NCI-H226 (cell line): ENCODE results near the gene PDCD5.
A peak's percentile ranks its signal among the peaks of the same experiment; 100 is the strongest.
"Not testable (repeated sequence)": the region's sequence is repeated elsewhere in the genome, so short reads cannot be mapped to it uniquely, and the experiment has no call there.

Experiments
- DNase-seq: peaks from one replicate; pipeline ENCODE4 v3.0.0-alpha.2; 2015

PDCD5 gene

DNA sequence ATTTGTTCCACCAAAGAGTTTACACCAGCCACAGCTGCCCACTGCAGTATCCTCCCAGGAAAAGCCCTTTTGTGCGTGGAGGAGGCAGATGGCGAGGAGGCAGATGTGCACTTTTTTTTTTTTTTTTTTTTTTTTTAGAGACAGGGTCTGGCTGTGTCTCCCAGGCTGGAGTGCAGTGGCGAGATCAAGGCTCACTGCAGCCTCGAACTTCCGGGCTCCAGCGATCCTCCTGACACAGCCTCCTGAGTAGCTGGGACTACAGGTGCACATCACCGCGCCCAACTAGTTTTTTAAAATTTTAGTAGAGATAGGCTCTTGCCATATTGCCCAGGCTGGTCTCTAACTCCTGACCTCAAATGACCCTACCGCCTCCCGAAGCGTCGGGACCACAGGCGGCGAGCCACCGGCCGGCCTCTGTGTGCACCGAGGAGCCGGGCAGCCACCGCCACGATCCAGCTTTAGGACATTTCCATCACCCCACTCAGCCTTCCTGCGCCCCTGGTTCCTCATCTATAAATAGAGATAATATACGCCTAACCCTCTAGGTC, 563 bp upstream of the PDCD5 start:
- no peak for DNase-seq

DNA sequence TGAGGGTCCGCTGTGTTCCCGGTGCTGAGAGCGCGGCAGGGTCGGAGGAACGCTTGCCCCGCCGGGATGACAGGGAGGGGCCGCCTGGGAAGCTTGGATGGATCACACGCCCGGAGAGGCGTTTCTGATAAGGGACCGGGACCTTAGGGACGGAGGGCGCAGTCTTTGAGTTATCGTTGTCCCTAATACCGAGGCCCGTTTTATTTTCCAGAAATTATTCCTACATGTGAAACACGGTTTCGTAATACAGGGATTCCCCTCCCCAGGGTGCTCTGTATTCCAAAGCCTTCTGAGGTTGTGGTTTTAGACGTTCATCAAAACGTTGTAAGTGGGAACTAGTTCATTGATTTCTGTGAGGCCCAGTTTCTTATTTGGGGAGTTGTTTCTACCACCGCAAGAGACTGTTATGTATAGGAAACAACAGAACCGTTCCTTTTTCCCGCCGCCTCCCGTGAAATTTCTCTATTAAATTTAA, 752 bp downstream of the PDCD5 start:
- DNase-seq: peak; percentile 37

DNA sequence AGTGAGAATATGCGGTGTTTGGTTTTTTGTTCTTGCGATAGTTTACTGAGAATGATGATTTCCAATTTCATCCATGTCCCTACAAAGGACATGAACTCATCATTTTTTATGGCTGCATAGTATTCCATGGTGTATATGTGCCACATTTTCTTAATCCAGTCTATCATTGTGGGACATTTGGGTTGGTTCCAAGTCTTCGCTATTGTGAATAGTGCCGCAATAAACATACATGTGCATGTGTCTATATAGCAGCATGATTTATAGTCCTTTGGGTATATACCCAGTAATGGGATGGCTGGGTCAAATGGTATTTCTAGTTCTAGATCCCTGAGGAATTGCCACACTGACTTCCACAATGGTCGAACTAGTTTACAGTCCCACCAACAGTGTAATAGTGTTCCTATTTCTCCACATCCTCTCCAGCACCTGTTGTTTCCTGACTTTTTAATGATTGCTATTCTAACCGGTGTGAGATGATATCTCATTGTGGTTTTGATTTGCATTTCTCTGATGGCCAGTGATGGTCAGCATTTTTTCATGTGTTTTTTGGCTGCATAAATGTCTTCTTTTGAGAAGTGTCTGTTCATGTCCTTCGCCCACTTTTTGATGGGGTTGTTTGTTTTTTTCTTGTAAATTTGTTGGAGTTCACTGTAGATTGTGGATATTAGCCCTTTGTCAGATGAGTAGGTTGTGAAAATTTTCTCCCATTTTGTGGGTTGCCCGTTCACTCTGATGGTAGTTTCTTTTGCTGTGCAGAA, 6.9 kb downstream of the PDCD5 start:
- not testable (repeated sequence) for DNase-seq

DNA sequence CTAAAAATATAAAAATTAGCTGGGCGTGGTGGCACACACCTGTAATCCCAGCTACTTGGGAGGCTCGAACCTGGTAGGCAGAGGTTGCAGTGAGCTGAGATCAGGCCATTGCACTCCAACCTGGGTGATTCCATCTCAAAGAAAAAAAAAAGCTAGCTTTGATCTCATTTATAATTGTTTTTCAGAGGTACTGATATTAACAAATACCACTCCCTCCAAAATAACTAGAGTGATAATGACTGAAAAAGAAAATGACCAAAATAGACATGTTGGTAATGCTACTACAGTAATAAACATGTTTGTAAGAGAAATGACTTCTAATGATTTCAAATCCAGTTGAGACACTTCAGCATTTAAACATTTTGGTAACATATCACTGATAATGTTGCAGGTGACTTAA, 13.0 kb downstream of the PDCD5 start:
- no peak for DNase-seq

DNA sequence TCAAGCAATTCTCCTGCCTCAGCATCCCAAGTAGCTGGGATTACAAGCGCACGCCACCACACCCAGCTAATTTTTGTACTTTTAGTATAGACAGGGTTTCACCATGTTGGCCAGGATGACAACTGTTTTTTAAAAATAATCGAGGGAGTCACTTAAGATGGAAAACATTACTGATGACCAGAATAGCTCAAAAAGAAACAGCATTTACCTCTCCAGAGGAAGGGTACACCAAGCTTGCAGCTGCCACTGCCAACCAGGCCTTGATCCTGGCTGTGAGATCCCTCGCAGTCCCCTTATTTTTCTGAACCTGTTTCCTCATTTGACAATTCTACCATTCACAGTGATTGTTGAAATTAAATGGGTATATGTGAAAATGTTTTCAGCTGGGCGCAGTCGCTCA, 14.5 kb downstream of the PDCD5 start:
- DNase-seq: no peak

DNA sequence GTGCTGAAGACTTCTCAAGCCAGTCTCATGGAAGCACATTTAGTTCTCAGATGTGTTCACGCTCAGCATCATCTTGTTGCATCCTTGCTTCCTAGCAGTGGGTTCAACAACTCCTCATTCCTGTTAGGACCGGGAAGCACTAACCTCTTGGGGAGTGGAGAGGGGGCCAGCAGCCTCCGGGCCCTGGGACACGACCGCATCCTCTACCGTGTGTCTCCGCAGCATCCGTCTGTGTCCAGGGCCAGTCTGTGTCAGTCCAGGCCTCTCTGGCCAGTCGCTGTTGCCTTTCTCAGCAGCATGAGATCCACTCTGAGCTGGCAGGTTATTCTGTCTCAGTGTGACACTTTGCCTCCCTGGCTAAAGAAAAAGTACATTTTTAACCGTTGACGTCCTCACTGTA, 17.0 kb downstream of the PDCD5 start:
- DNase-seq: no peak

DNA sequence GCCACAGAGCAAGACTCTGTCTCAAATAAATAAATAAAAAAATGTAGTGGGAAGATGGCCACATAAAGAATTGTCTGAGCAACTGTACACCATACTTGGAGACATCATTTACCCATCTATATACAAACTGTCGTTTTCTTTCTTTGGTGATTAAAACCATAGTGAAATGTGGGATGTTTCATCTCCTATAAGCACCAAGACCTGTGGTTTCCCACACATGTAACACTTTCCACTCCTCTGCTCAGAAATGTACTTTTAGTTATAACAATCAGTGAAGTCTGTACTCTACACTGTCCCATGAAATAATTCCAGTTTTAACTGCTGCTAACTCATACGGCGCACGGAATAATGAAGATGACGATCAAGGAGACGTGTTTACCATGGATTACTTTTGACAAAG, 18.3 kb downstream of the PDCD5 start:
- no peak for DNase-seq

DNA sequence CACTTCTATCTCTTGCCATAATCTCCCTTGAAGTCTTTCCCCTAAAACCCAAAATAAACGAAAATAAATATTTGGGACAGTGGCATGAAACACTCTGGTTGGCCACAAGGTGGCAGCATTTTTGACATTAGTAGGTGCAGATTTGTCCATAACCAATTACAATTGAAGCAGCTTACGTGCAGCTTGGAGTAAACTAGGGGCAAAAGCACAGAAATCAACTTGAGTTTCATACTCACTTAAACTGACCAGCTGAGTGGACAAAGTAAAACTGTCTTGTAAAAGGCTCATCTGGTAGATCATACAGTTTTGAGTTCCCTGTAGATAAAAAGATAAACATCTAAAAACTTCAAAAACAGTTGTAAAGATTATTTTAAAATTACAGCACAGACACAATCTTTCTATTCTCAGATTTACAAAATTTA, 18.8 kb downstream of the PDCD5 start:
- peak; percentile 8 for DNase-seq

DNA sequence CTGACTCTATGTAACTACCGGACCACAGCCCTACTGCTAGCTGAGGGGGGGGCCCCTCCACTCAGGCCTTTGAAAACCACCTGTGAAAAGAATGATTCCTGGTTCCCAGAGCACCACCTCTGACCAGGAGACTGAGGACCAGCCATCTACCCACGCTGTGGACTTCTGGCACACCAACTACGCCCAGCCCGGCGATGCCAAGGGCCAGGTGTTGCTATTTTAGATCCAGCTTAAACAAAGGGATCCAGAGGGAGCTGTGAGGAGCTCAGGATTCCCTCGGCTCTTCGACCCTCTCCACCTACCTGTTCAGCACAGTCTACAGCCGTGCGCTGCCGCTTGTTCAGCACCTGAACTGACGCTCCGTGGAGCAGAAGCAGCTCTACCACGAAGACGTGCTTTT, 23.0 kb downstream of the PDCD5 start:
- DNase-seq: no peak

DNA sequence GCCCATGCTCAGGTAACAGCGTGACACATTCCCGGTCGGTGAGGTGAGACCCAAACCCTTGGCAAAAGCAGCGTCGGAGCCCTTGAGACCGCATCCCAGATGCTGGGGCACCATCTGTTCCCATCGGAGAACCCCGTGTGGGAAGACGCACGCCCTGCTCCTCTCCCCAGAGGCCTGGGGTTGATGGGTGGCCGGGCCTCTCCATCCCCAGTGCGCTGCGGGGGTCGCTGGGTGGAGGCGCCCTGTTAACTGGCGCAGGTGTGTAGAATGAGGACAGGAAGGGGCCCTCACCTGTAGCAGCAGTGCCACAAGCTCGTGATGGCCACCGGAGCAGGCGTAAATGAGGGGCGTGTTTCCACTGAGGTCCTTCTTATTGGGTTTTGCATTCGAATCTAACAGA, 24.6 kb downstream of the PDCD5 start:
- no peak for DNase-seq

DNA sequence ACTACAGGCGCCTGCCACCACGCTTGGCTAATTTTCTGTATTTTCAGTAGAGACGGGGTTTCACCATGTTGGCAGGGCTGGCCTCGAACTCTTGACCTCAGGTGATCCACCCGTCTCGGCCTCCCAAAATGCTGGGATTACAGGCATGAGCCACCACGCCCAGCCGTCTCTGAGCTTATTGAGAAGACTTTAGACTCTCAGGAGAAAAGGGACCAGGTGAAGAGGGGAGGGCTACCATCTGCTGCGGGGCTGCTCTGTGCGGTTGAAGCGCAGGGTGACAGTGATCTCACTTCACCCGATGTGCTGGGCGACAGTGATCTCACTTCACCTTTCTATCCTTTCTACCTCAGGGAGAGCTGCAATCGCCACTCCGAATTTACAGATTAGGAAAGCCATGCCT, 25.3 kb downstream of the PDCD5 start:
- no peak for DNase-seq

DNA sequence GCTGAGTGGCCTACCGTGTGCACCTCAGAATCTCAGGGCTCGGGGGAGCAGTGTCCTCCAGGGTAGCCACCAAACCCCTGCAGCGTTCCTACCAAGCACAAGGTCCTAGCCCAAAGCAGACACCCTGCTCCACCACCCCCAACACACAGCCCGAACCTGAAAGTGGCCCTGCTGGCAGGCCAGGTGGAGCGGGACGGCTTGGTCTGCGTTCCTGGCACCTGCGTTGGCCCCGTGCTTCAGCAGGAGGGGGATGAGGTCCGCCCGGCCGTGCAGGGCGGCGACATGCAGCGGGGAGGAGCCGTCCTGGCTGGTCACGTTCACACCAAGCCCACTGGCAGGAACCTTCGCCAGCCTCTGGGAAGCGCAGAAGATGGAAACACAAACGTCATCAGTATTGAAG, 26.5 kb downstream of the PDCD5 start:
- no peak for DNase-seq

DNA sequence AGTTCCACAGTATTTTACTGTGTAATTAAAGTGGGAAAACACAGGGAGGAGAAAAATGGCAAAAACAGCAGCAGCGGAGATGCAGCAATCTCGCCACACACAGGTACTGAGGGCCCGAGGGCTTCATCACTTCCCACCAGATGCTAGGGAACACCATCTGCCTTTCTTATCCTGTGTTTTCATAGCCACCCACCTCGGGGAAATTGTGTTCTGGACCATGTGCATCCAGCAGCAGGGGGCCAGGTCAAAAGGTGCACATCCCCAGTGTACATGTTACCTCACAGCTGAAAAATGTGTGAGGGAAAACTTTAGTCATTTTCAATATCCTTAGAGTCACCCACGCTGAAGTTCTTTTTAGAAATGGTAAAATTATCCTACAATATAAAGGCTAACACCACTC, 30.2 kb downstream of the PDCD5 start:
- no peak for DNase-seq

DNA sequence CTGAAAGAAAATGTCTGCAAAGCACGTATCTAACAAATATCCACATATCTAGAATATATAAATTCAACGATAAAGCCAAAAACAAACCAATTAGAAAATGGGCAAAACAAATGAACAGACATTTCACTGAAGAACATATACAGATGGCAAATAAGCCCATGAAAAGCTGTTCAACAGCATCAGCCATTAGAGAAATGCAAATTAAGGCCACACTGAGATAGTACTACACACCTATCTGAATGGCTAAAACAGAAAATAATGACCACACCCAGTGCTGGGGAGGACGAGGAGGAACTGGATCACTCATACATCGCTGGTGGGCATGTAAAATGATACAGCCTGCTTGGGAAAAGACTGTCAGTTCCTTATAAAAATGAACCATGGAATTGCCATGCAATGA, 32.0 kb downstream of the PDCD5 start:
- DNase-seq: no peak

DNA sequence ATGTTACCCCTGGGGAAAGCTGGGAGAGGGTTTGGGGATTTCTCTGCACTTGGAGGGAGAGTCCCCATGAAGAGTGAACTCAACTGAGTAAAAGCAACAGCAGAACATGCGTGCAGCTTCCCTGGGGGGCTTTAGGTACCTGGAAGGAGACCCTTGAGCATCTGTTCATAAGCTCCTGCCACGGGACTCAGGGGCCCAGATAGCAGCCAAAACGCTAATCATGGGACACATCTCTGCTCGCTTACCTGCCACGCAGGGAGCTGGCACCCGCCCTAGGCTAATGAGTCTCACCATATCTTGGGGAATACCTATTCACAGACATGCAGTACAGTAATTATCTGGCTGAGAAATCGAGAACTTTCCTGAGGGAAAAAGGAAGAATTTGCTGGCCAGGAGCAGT, 33.9 kb downstream of the PDCD5 start:
- no peak for DNase-seq

DNA sequence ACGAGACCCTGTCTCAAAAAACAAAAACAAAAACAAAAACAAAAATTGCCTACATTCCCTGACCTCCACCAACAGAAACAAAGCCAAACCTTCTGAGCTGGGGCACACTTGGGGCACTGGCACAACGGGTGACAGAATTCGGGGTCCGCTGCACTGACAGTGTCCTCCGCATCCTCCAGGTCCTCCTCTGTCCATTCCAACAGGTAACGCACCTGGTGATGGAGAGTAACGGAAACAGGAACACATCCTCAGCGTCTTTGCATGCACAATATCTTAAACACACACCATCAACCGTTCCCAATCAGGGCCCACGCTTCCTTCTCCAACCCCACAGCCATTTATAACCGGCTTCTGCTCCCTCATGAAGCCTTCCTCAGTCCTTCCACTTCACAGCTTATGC, 34.6 kb downstream of the PDCD5 start:
- no peak for DNase-seq

DNA sequence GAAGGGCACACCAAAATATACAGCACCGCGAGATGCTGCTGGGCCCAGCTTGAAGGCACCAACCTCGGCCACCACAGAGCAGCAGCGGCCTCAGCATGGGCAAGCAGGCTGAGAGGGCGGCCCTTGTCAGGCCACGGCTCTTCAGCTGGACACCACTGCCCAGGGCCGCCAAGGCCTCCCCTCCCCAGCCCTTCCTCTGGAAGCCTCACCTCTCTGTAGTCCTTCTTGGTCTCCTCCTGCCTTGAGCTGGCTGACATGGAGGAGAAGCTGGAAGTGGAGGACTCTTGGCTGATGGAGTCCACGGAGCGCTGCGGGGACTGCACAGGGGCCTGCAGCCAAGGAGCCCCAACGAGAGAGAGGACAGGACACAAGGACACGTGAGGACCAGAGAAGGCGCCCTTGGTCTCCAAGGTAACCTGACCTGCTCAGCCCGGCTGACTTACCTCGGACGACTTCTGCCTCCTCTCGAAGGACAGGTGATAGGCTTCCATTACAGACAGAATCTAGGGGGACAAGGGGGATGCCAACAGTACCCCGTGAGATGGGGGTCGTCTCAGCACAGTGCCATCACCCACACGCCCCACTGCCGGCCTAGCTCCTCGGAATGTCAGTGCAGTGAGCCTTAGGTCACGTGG, 38.2 kb downstream of the PDCD5 start:
- no peak for DNase-seq

DNA sequence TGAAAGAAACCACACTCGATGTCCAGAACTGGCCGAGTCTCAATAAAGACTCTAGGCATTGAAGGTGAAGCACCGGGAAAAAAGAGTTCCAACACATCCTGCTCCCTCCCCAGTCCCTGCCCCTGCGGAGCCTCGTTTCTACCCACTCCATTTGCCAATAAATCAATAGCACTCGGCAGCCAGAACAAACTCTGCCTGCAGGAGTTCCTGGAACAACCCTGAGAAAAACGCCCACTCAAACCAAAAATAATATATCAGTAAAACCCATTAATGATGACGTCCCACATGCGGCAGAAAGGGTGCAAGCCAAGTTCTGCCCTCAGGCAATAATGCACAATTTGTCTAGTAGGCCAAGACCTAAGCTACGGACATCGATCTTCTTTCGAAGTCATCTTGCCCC, 41.0 kb downstream of the PDCD5 start:
- no peak for DNase-seq

DNA sequence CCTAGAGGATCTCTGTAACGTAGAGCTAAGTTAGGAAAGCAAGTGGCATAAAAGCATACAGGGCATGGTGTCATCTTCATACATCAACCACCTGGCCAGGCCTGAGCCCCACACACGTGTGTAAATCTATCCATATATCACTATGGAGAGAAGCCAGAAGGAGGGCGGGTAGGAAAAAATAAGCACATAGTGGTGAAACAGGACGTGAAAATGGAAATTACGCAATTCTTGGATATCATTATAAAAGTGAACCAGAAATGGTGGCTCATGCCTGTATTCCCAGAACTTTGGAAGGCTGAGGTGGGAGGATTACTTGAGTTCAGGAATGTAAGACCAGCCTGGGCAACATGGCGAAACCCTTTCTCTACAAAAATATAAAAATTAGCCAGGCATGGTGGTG, 43.4 kb downstream of the PDCD5 start:
- DNase-seq: no peak

DNA sequence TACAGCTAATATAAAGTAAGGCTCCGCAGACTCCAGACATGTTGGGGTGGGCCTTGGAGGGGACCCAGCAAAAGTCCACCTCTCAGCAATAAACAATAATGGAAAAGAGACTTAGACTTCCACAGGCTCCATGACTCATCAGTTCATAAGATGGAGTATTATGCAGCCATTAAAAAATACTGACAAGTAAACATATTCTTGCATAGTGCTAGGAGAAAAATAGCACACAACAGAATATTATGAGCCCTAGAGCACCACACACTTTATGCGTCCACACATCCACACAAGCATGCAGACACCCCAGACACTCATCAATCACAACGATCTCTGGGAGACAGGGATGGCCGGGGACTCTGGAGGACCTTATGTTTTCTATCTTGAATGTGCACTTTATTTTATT, 46.0 kb downstream of the PDCD5 start:
- no peak for DNase-seq

DNA sequence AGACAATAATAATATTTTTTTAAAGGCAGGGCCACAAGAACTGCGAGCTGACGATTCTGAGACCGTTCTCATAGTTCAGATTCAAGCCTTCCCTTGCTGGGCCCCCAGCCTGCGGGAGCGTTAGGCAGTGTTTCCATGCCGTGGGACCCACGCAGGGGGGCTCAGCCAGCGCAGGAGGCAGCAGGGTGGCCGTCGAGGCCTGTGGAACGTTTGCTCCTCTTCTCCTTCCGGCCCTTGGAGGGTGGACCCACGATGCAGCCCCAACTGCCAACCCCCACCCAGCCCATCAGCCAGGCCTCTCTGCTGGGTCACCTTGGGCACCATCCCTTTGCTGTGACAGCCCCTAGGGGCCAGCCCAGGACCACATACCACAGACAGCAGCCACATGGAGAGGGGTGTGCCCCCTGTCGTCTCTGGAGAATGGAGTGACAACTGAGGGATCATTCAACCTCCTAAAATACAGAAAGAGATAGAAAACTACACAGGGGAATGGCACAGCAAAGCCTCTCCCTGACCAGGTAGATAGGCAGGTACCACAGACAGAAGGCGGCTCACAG, 46.8 kb downstream of the PDCD5 start:
- no peak for DNase-seq

DNA sequence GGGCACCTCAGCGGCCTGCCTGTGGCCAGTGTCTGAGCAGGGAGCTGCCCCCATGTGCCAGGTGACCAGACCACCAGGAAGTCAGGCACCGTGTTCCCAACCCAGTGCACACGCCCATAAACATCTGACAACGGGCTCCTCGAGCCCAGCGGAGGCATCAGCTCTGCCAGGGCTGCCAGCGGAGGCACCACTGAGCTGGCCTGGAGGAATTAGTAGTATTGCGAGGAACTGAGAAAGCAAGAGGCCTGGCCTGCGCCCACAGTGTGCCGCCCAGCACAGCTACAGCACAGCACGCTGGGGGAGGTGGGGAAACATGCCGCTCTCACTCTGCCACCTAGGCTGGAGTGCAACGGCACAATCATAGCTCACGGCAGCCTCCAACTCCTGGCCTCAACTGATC, 49.3 kb downstream of the PDCD5 start:
- DNase-seq: no peak

DNA sequence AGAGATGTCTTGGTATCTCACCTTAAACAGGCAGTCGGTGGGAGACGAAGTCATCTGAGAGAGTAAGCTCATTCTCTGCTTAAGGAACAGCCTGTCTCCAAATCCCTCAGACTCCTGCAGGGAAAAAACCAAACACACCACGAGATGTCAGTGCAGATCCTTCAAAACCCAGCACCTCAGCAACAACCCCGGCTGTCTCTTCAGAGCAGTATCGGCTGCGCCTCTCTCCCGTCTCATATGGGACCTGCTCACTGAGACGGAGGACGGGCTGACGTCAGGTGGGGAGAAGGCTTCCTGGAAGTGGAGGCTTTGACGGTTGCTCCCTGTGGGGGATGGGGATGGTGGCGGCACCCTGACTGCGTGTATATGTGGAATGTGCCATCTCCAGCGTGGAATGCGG, 50.4 kb downstream of the PDCD5 start:
- DNase-seq: no peak
